Osteocyte (in vitro differentiated cells): ENCODE data around the gene KNG1. TPM values are rescaled to one million over a fixed set of nuclear protein-coding genes. Genes with fewer than 3 reads are reported as not detected.
"Not testable (repeated sequence)": the region's sequence is repeated elsewhere in the genome, so short reads cannot be mapped to it uniquely, and the experiment has no call there.

ENCODE experiments used
- DNase-seq: peaks from one replicate; pipeline ENCODE4 v3.0.0; 2021; ENCODE audit warnings: mixed read lengths; ENCODE audit not compliant: unreplicated experiment; ENCODE audit errors: extremely low spot score
- H3K27ac Mint-ChIP-seq: one replicate; pipeline ENCODE4 v1.8.0; 2021; ENCODE audit warnings: mild to moderate bottlenecking, mixed read lengths; ENCODE audit not compliant: unreplicated experiment
- H3K27me3 Mint-ChIP-seq: one replicate; pipeline ENCODE4 v1.8.0; 2021; ENCODE audit warnings: mixed read lengths; ENCODE audit not compliant: unreplicated experiment
- H3K36me3 Mint-ChIP-seq: one replicate; pipeline ENCODE4 v1.8.0; 2021; ENCODE audit warnings: mixed read lengths; ENCODE audit not compliant: unreplicated experiment
- H3K4me1 Mint-ChIP-seq: one replicate; pipeline ENCODE4 v1.8.0; 2021; ENCODE audit warnings: mixed read lengths; ENCODE audit not compliant: unreplicated experiment
- H3K4me3 Mint-ChIP-seq: one replicate; pipeline ENCODE4 v1.8.0; 2021; ENCODE audit warnings: mild to moderate bottlenecking, moderate library complexity, mixed read lengths; ENCODE audit not compliant: unreplicated experiment
- H3K9me3 Mint-ChIP-seq: one replicate; pipeline ENCODE4 v1.8.0; 2021; ENCODE audit warnings: mixed read lengths; ENCODE audit not compliant: unreplicated experiment
- CTCF ChIP-seq: fragments of 200-600 bp; sonication (generic); IDR thresholded peaks from 2 replicates; pipeline ENCODE4 v1.5.0; 2021; ENCODE audit warnings: antibody characterized with exemption, mild to moderate bottlenecking, moderate library complexity
- total RNA-seq: library from RNA; stranded (reverse); gene quantifications from 2 replicates; pipeline ENCODE4 v1.2.1, GENCODE V29; 2021

Gene KNG1
- total RNA-seq, 1 donor from 2014 or later: not detected

GRCh38 chr3:186708983-186709679, 8.0 kb upstream of the KNG1 start:
- no peaks in the 10 kb centered on the region for H3K4me1 Mint-ChIP-seq
- no peaks in the 10 kb centered on the region for H3K9me3 Mint-ChIP-seq
- TF ChIP-seq CTCF: no peak
- H3K27me3 Mint-ChIP-seq: peaks cover 47% of the 10 kb centered on the region
- no peak overlapping the region for H3K27ac Mint-ChIP-seq
- no peak for DNase-seq
- no peak overlapping the region for H3K4me3 Mint-ChIP-seq
- no peaks in the 10 kb centered on the region for H3K36me3 Mint-ChIP-seq

DNA sequence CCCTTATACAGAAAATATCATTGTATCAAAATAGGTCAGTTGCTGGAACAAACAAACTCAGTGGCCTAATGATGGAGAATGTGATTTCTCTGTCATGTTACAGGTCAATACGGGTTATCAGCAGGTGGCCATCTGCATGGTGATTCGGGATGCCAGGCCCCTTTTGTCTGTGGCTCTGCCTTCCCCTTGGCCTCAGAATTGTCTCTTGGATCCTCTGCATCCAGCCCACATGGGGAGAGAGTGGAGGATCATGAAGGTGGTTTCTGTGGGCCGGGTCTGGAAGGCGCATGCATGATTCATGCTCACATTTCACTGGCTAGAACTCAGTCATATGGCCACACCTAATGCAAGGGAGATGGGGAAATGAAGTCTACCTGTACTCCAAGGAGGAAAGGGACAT, 6.5 kb upstream of the KNG1 start:
- H3K4me1 Mint-ChIP-seq, H3K4me3 Mint-ChIP-seq, H3K9me3 Mint-ChIP-seq, H3K27ac Mint-ChIP-seq, DNase-seq, H3K36me3 Mint-ChIP-seq: not testable (repeated sequence)
- peaks cover 42% of the 10 kb centered on the region for H3K27me3 Mint-ChIP-seq

DNA sequence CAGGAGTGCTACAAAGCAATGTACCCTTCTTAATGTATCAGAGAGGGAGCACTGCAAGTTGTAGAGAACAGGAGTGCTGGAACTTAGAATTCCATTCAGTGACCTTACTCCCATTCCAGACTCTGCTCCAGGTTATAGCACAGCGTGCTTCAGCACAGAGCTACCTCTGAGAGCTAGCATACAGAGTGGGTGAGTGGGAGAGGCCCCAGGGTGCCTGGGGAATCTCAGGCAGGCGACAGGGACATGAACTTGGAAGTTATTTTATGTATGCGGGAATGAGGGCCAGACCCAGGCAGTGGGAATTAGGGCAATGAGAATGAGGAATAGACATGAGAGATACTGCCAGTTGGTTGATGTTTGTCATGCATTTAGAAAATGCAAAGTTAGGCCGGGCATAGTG, 3.7 kb upstream of the KNG1 start:
- DNase-seq: no peak
- Mint-ChIP-seq H3K27me3 (peaks cover 28% of the 10 kb centered on the region), H3K27ac (no peak overlapping the region), H3K4me1 (no peaks in the 10 kb centered on the region), H3K9me3 (no peaks in the 10 kb centered on the region), H3K36me3 (no peaks in the 10 kb centered on the region), H3K4me3 (no peak overlapping the region)
- no peak for TF ChIP-seq CTCF

DNA sequence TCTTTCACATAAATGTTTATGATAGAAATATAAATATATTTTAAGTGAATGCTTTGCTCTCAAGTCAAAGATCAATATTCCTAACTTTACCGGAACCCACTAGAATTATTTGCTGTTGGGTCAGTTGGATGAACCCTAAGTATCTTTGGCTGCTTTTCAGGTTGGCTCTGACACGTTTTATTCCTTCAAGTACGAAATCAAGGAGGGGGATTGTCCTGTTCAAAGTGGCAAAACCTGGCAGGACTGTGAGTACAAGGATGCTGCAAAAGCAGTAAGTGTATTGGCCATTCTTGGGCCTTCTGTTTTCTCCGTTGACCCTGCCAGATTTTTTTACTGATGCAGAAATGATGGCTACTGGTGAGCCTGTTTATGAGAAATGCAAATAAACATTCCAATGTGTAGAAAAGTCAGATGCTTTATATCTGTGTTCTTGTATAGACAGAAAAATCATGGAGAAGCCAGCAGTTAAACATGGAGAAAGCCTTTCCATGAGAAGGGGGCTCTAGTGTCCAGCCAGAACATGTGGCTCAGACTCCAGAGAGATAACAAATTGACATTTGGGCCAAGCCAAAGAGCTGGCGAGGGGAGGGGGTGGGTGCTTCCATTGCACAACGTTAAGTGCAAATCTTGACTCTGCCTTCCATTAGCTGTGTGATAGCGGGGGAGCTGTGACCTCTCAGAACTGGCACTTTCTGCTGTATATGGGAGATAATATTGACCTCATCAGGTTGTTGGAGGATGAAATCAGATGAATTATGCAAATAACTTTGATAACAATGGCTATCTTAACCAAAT, 3.0 kb downstream of the KNG1 start:
- Mint-ChIP-seq H3K4me3 (no peak overlapping the region), H3K9me3 (no peaks in the 10 kb centered on the region), H3K4me1 (no peaks in the 10 kb centered on the region), H3K27me3 (peaks cover 37% of the 10 kb centered on the region), H3K27ac (no peak overlapping the region), H3K36me3 (no peaks in the 10 kb centered on the region)
- DNase-seq: peak; percentile 15
- no peak for TF ChIP-seq CTCF

DNA sequence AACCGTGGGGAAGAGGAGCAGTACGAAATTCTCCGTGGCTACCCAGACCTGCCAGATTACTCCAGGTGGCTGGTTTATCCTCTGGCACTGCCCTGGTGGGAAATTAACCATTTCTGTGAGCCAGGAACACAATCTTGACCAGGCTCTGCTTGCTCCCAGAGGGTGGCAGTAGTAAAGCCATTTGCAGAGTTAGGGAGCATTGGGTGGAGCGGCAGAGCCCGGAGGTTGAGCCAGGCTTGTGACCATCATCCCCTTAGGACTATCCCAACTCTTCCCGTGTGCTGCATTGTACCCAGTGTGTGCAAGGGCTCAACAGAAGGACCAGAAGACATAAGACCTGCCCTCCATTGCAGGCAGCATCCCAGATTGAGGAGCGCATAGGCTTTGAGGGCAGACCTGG, 5.3 kb downstream of the KNG1 start:
- Mint-ChIP-seq H3K36me3 (no peaks in the 10 kb centered on the region), H3K4me1 (no peaks in the 10 kb centered on the region), H3K9me3 (no peaks in the 10 kb centered on the region), H3K27ac (no peak overlapping the region), H3K4me3 (no peak overlapping the region), H3K27me3 (peaks cover 41% of the 10 kb centered on the region)
- DNase-seq: no peak
- TF ChIP-seq CTCF: no peak
